ENCODE measurements around the gene UGT1A4. TPM values are rescaled to one million over a fixed set of nuclear protein-coding genes. Genes with fewer than 3 reads are reported as not detected.

UGT1A4 gene
- total and polyA plus RNA-seq, 2 of the 8 experiments (the other 6 are each of a cell fraction or from before 2014, with no cell fraction given) = not detected

DNA sequence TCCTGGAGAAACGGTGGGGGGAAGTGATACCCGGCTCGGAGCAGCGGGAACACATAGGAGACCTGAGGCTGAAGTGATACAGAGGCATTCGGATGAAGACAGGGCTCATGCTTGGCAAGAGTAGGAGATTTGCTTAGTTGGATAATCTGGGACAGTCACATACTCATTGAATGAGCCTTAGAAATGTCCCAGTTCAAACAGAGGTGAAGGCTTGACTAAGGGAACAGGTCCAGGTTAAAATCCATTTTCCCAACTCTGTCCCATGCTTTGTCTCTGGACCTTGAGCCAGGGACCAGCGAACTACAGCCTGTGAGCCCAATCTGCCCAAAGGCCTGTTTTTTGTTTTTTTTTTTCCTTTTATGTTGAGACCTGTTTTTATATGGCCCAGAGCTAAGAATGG lies 24.6 kb upstream of the UGT1A4 start:
- H2BK5ac ChIP-seq (ENCODE audit: low read depth, low read length) = no peak overlapping the region
- no peak overlapping the region for H3K27ac ChIP-seq (ENCODE audit: low read depth, low read length)
- no peak overlapping the region for H3K56ac ChIP-seq (replicated peaks; ENCODE audit: insufficient read length, low read depth, low read length)
- no peak overlapping the region for H3K4me3 ChIP-seq (ENCODE audit: extremely low read depth in 1 of 4, insufficient read depth in 2 of 4, low read depth in 3 of 4, low read length in 4 of 4)
- no peak for FAIRE-seq
- peaks cover 0 to 2% of the 10 kb centered on the region in 2 experiments; a peak in 1 of 4 replicates for H3K9me3 ChIP-seq (ENCODE audit: insufficient read depth in 2 of 2, low read depth in 1 of 2, low read length in 1 of 2)
- no peak overlapping the region for H3K14ac ChIP-seq (ENCODE audit: insufficient read length)
- H3K4ac ChIP-seq (replicated peaks; ENCODE audit: insufficient read length, low read depth, low read length) = no peak overlapping the region
- H2BK15ac ChIP-seq (ENCODE audit: low read length) = no peak overlapping the region
- peaks cover 0 to 5% (median 4%) of the 10 kb centered on the region in 4 experiments; a peak in 2 of 7 replicates for H3K4me1 ChIP-seq (replicated peaks in 1 of 4; ENCODE audit: control insufficient read depth in 3 of 4, insufficient read depth in 4 of 4, low read length in 3 of 4)
- no peak overlapping the region for H3K9ac ChIP-seq (replicated peaks in 1 of 4; ENCODE audit: extremely low read depth in 1 of 4, low read depth in 3 of 4, low read length in 3 of 4)
- H3K79me2 ChIP-seq (ENCODE audit: control insufficient read depth in 1 of 2, insufficient read depth in 2 of 2, low read length in 2 of 2) = no peaks in the 10 kb centered on the region
- TF ChIP-seq MAFK (IDR thresholded peaks at IDR 0.05; ENCODE audit: low read depth, low read length) (no peak), JUND (IDR thresholded peaks at IDR 0.05; ENCODE audit: low read length) (no peak), SP2 (IDR thresholded peaks at IDR 0.05; ENCODE audit: low read length) (no peak), RBBP5 (IDR thresholded peaks at IDR 0.05; ENCODE audit: borderline replicate concordance, low read depth, low read length) (no peak), BACH1 (IDR thresholded peaks at IDR 0.05; ENCODE audit: low read length) (no peak), SAP30 (IDR thresholded peaks at IDR 0.05; ENCODE audit: insufficient read depth, insufficient replicate concordance, low read length) (no peak), BRCA1 (IDR thresholded peaks at IDR 0.05; ENCODE audit: low read depth, low read length) (no peak), NANOG (IDR thresholded peaks at IDR 0.05; ENCODE audit: insufficient read depth, low read depth, low read length, poor library complexity, severe bottlenecking) (no peak), FOSL1 (IDR thresholded peaks at IDR 0.05; ENCODE audit: insufficient read depth, low read depth, low read length) (no peak), ZNF274 (IDR thresholded peaks at IDR 0.05; ENCODE audit: borderline replicate concordance, extremely low read depth, low read length) (no peak), EGR1 (IDR thresholded peaks at IDR 0.05; ENCODE audit: borderline replicate concordance, low read depth, low read length) (no peak), HDAC6 (IDR thresholded peaks at IDR 0.05; ENCODE audit: low read depth, low read length) (no peak), BCL11A (IDR thresholded peaks at IDR 0.05; ENCODE audit: low read depth in 2 of 2, low read length in 2 of 2) (no peak), POLR2AphosphoS5 (IDR thresholded peaks at IDR 0.05; ENCODE audit: low read depth, low read length) (no peak), SIN3A (conservative IDR thresholded peaks at IDR 0.05 in 1 of 2, IDR thresholded peaks at IDR 0.05 in 1 of 2; ENCODE audit: low read depth in 1 of 2, low read length in 2 of 2) (no peak)
- H4K91ac ChIP-seq (replicated peaks; ENCODE audit: insufficient read length, low read length) = no peak overlapping the region
- no peak overlapping the region for H4K8ac ChIP-seq (ENCODE audit: extremely low read depth, insufficient read depth, low read length)
- no peak overlapping the region for H3K23ac ChIP-seq (ENCODE audit: insufficient read length)
- peaks cover 2% of the 10 kb centered on the region; the same call in 1 of the 2 replicates for H3K23me2 ChIP-seq (ENCODE audit: low read depth, low read length)
- 0 out of 2 replicates have a peak overlapping the region, but pooled peaks have one; percentile 16 for H2AFZ ChIP-seq (ENCODE audit: low read length)
- H3K27me3 ChIP-seq (replicated peaks in 1 of 4; ENCODE audit: control insufficient read depth in 3 of 4, extremely low read depth in 1 of 4, insufficient read depth in 3 of 4, low read length in 3 of 4) = no peaks in the 10 kb centered on the region
- no peak overlapping the region for H3K18ac ChIP-seq (ENCODE audit: extremely low read depth, low read length)
- no peaks in the 10 kb centered on the region for H3K79me1 ChIP-seq (ENCODE audit: low read depth, low read length)
- H2AK5ac ChIP-seq (ENCODE audit: low read depth, low read length) = no peak overlapping the region
- no peaks in the 10 kb centered on the region for H3K36me3 ChIP-seq (ENCODE audit: control insufficient read depth in 2 of 4, insufficient read depth in 4 of 4, low read length in 3 of 4)
- no peak overlapping the region for H2BK20ac ChIP-seq (ENCODE audit: low read length)
- ChIA-PET POLR2A (ENCODE audit: partially characterized antibody) (no interaction called here), CTCF (ENCODE audit: partially characterized antibody) (no interaction called here)
- no peak overlapping the region for H2BK12ac ChIP-seq (ENCODE audit: low read depth, low read length)
- no peaks in the 10 kb centered on the region for H4K20me1 ChIP-seq (replicated peaks in 1 of 2; ENCODE audit: control insufficient read depth in 1 of 2, insufficient read depth in 2 of 2, low read length in 2 of 2)
- no peak overlapping the region for H3K4me2 ChIP-seq (ENCODE audit: insufficient read depth in 1 of 2, low read depth in 2 of 2, low read length in 2 of 2)
- no peak overlapping the region for H2BK120ac ChIP-seq (replicated peaks; ENCODE audit: low read depth, low read length)
- no peak for DNase-seq (ENCODE audit: low read depth in 1 of 2, low spot score in 2 of 2)
- no peak overlapping the region for H4K5ac ChIP-seq (ENCODE audit: insufficient read length, low read depth, low read length)
- WGBS, 2 experiments (ENCODE audit: extremely low coverage in 1 of 2, insufficient coverage in 1 of 2, insufficient read length in 1 of 2, insufficient replicate concordance in 2 of 2, low coverage in 1 of 2, low lambda C conversion rate in 2 of 2, missing lambda C conversion rate in 1 of 2) = 93% methylated on average over 6 of the region's 6 CpGs; no CpG with 5 or more reads in 1 of the 2 experiments
